NOMO-1 treated with dmso at 0.1 percent for 144 hours (cell line): Measurements from ENCODE around the gene KLF15.

Experiments
- DNase-seq: peaks from one replicate; lab custom pipeline; 2025; ENCODE audit not compliant: unreplicated experiment; lab: John Stamatoyannopoulos, UW

The KLF15 gene

GRCh38 chr3:126322181-126322967 is 34.8 kb downstream of the KLF15 start:
- no peak for DNase-seq

- no peak for DNase-seq
These were observed 35.7 kb downstream of the KLF15 start for GRCh38 chr3:126321490-126321889.

- DNase-seq: no peak
These were observed 36.5 kb downstream of the KLF15 start for GRCh38 chr3:126320517-126321293.

GRCh38 chr3:126319701-126320295 is 37.4 kb downstream of the KLF15 start:
- DNase-seq: no peak

DNA sequence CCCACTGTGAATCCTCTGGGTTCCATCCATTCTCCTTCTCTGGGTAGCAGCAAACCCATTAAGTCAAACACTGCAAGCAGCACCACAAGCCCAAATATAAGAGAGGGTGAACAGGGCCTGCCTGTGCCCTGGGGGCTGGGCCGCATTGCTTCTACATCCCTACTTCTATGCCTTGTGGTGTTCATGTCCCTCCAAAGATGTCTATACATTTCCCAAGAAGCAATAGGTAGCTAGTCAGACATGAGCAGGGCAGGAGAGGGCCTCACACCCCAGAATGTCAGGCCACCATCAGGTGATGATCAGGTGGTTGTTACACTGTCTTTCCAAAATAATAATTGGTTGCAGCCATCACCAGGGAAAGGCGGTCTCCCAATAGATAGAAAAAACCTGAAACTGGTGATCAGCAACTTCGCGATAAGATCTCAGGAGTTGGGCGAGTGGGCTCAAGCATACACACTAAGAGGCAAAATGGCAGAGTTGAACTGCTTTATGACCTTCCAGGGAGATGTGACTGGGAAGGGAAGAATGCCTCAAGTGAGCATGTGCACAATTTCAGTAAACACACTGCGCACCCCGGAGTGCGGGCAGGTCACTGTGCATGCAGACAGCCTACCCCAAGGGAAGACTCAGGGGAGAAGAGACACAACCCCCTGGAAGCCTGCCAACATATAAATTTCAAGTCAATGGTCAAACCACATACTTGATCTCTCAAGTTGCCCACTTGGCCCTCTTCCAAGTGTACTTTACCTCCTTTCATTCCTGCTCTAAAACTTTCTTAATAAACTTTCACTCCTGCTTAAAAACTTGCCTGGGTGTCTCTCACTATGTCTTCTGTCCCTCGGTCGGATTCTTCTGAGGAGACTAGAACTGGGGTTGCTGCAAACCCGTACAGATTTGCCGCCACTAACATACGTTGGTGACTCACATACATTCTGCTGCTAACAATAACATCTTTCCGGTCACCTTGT is 39.9 kb downstream of the KLF15 start:
- DNase-seq: no peak

GRCh38 chr3:126316501-126316939 is 40.7 kb downstream of the KLF15 start:
- DNase-seq: no peak

DNA sequence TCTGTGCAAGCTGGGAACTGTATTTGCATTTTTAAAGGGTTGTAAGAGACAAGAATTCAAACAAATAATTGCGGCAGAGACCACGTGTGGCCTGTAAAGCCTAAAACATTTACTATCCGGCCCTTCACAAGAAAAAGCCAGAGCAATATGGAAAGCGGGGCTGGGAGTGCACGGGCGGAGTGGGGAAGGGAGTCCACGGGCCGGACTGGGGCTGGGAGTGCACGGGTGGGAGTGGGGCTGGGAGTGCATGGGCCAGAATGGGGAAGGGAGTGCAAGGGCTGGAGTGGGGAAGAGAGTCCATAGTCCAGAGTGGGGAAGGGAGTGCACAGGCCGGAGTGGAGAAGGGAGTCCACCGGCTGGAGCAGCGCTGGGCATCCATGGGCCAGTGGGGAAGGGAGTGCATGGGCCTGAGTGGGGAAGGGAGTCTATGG is 41.2 kb downstream of the KLF15 start:
- DNase-seq: no peak

DNA sequence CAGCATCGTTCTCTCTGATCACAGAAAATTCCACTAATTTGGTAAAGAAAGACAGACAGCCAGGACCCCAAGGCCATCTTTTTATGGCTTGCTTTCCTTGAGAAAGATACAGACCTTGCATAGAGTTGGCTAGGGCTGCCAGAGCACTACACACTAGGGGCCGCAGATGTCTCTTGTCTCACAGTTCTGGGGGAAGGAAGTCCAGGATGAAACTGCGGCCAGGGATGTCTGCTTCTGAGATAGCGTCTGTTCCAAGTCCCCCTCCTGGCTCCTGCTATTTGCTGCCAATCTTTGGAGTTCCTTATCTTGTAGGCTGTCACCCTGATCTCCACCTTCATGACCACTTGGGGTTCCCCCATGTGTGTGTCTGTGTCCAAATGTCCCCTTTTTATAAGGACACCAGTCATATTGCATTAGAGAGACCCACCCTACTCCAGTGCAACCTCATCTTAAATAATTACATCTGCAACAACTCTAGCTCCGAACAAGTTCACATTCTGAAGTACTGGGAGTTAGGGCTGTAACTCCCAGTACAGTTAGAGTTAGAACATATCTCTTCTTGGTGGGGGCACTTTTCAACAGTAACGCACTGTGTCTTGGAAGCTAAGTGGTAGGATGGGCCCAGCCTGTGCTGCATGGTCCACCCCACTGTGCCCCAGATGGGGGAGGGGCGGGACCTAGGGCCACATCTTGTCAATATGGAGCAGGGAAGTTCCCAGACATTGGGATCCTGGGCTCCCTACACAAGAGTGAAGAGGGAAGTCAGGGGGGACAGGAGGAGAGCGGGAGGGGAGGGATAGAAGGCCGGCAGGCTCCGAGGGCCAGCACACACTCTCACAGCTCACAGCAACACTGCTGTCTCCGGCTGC is 42.2 kb downstream of the KLF15 start:
- DNase-seq: no peak

DNA sequence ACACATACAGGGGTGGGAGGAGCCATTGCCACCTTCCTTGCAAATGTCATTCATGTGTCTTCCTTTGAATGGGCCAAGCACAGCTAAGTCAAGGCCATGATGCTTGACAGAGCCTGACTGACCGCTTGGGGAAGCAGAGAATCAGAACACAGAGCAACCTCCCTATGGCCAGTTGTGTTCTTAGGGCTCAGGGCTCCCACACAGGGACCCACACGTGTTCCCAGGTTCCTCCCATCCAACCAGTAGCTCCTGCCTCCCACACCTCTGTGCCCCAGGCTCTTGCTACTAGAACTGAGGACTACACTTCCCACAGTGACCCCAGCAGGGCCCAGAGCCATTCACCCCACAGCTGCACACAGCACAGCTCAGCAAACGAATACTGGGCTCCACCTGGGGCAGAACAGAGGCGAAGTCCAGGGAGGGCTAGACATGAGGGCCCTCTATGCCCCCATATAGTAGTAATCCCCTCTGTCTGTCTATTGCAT is 42.9 kb downstream of the KLF15 start:
- no peak for DNase-seq

GRCh38 chr3:126313580-126314304 is 43.5 kb downstream of the KLF15 start:
- DNase-seq: no peak

GRCh38 chr3:126313166-126313565 is 44.0 kb downstream of the KLF15 start:
- DNase-seq: no peak

- DNase-seq: no peak
These were observed 44.9 kb downstream of the KLF15 start for GRCh38 chr3:126312341-126312740.

- no peak for DNase-seq
These were observed 45.8 kb downstream of the KLF15 start for GRCh38 chr3:126311338-126311978.

DNA sequence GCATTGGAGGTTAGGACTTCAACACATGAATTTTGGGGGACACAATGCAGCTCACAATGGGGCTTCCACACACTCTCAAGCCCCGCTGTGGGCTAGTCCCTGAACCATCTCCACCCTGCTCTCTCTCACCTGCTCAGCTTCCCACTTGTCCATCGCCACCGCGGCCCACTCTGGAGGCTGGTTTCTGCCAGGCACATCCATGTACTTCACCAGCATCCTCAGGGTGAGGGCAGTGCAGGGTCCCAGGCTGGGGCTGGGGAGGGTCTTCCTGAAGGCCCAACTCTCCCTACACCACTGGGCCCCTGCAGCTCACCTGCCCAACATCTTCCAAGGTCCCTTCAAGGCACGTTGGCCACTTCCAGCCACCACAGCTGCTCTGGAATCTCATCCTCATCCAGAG is 46.4 kb downstream of the KLF15 start:
- DNase-seq: no peak

DNA sequence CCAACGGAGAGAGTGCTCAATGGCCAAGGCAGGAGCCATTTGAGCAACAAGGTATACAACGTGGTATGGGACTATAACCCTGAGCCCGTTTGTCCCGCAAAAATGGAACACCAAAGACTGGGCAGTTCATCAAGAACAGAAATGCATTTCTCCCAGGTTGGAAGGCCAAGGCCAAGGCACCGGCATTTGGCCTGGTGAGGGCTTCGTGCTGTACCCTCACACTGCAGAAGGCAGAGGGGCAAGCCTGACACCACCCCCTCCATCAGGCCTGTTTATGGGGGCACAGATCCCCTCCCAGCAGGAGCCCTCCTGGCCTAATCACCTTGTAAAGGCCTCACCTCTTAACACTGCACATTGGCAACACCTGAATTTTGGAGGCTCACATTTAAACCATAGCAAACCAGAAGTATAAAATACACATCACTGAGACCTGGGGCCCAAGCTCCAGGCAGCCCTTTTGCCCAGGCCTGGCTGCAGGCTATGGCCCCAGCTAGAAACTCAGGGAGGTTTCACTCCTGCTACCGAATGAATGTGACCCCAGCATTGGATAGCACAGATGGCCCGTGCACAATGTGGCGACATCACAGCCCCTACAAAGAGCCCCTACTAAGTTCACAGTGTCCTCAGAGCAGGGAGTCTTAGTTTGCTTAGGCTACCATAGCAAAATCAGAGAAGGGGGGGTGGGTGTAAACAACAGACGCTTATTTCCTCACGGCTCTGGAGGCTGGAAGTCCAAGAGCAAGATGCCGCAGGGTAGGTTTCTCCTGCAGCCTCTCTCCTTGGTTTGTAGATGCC is 47.1 kb downstream of the KLF15 start:
- no peak for DNase-seq

DNA sequence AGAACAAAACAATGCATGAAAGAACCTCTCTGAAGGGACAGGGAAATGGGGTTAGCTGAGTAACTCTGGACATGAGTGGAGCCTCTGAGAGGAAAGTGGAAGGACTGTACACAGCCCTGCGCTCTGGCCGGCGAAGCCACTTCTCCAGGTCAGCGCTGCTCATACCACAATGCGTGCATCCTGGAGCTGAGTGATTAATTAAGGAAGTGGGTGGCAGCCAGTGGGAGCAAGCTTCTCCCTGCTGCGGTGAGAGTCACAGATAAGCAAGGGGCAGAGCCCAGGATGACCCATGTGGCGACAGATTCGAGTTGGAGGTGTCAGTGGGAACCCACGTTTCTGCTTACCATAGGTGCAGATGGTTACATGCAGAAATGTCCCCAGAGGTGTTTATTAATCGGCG is 48.0 kb downstream of the KLF15 start:
- no peak for DNase-seq

GRCh38 chr3:126308394-126309125 is 48.6 kb downstream of the KLF15 start:
- DNase-seq: no peak
